ENCODE measurements around the gene INSYN1.

Gene INSYN1

GRCh38 chr15:73773428-73773827 lies 20.3 kb upstream of the INSYN1 start:
- no peak for DNase-seq

- DNase-seq, result no peak
Measured at GRCh38 chr15:73771385-73772045, 18.4 kb upstream of the INSYN1 start.

DNA sequence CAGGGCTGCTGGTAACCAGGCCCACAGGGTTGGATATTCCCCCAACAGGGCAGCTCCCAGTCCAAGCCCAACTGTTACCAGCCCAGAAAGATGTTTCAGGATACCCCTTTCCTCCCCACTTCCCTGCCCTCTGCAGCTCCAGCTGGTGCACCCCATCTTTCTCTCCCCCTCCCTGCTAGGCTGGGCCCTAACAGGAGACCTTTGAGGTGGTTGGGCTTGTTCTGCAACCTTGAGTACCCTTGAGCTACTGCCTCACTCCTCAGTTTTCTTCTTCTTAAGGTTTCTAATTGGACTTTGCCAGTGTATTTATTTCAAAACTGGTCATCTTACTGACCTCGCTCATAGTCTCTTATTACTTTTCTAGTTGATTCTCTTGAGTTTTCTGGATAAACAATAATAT lies 16.9 kb upstream of the INSYN1 start:
- no peak for DNase-seq

- no peak for DNase-seq
Measured at GRCh38 chr15:73767806-73768501, 14.8 kb upstream of the INSYN1 start.

GRCh38 chr15:73766598-73766997 lies 13.4 kb upstream of the INSYN1 start:
- DNase-seq, result no peak

GRCh38 chr15:73765778-73766177 lies 12.6 kb upstream of the INSYN1 start:
- DNase-seq, result no peak

DNA sequence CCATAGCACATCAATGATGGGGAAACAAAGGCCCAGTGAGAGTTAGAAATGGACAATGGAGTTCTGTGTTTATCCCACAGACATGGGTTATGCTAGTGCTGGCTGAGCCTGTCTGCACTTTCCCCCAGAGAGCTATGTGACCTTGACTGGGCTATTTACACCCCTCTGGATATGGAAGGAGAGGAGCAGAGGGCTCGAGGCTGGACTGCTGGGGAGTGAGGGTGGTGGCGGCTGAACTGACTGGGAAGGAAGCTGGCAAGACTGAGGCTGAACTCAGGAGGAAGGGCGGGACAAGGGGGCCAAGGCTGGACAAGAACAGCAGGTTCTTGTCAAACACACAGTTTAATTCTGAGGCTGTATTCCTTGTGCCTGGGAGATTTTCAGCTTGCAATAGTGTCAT lies 10.8 kb upstream of the INSYN1 start:
- no peak for DNase-seq

- DNase-seq, result no peak
Measured at GRCh38 chr15:73760330-73761329, 7.5 kb upstream of the INSYN1 start.

- DNase-seq, result no peak
Measured at GRCh38 chr15:73758461-73758860, 5.3 kb upstream of the INSYN1 start.

- no peak for DNase-seq
Measured at GRCh38 chr15:73757571-73757970, 4.4 kb upstream of the INSYN1 start.

DNA sequence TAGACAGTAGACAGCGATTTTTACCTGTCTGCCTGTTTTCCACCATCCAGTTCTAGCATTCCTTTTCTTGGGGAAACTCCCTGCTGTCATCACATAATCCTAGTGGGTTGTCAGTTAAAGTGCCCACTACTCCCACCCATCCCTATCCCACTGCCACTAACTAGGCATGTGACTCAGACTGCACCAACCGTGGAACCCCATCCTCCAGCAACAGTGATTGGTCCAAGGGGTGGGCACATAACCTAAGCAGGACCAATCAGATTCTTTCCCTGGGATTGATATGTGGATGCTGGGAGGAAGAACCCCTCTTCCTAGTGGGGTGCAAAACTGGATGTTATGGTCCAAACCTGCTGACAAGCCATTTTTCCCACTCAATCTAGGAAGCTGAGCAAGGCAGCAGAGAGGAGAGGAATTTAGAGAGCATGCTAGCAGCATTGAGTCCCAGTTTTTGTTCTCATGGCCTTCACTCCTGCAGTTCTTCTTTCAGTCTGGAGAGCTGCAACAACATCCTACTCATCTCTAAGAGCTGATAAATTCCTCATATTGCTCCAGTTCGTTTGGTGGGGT lies 3.9 kb upstream of the INSYN1 start:
- DNase-seq, result no peak

DNA sequence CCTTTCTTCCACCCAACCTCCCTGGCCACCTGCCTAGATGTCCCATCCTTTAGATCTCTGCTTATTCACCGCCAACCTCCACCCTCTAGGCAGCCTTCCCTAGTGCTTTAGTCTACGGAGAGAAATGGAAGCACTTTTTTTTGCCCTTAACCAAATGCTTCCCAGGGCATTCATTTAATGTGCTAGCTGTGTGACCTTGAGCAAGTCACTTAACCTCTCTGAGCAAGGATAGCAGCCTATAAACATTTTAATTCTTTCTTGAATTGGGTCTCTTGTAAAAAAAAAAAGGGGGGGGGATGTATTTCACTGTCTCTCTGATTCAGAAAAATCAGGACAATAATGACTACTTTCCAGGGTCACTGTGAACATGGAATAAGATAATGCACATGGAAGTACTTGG lies 3.2 kb upstream of the INSYN1 start:
- DNase-seq, result no peak

- DNase-seq, result no peak
Measured at GRCh38 chr15:73755946-73756345, 2.8 kb upstream of the INSYN1 start.

DNA sequence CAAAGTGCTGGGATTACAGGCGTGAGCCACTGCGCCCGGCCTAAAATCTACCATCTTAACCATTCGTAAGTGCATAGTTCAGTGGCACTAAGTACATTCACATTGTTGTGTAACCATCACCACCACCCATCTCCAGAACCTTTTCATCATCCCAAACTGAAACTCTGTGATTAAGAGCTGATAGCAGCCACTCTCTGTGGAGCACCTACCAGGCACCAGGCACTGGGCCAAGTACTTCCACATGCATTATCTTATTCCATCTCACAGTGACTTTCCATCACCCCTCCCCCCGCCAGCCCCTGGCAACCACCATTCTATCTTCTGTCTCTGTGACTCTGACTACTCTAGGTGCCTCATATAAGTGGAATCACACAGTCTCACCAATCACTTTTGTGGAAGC lies 2.3 kb upstream of the INSYN1 start:
- no peak for DNase-seq

DNA sequence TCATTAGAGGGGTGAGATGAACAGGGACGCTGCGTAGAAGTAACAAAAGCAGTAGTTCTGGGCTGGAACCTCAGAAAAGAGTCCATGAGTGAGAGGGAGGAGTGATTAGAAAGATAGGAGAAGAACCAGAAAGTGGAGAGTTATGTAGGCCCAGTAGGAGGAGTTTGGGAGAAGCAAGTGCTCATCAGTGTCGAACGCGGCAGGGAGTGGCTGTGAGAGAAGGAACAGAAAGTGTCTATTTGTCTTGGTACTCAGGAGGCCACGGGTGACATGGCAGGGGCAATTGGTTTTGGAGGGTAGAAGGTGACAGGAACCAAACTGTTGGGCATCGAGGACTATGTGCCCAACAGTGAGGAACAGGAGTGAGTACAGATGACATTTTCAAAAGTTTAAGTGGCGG lies 1.3 kb upstream of the INSYN1 start:
- DNase-seq, result no peak

DNA sequence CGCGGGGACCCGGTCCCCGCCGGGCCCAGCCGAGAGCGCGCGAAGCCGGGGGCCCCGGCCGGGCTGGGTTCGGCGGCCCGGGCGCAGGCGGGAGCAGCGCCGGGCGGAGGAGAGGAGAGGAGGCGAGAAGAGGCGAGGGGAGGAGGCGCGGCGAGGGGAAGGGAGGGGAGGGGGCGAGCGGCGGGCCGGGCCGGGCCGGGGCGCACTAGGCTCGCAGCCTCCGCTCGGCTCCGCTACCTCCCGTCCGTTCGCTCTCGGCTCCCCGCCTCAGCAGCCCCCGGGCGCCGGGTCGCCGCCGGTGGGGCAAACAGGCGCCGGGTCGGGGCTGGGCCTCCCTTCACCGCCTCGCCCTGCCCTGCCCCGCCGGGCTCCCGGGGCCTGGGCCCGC lies 351 bp downstream of the INSYN1 start:
- no peak for DNase-seq

DNA sequence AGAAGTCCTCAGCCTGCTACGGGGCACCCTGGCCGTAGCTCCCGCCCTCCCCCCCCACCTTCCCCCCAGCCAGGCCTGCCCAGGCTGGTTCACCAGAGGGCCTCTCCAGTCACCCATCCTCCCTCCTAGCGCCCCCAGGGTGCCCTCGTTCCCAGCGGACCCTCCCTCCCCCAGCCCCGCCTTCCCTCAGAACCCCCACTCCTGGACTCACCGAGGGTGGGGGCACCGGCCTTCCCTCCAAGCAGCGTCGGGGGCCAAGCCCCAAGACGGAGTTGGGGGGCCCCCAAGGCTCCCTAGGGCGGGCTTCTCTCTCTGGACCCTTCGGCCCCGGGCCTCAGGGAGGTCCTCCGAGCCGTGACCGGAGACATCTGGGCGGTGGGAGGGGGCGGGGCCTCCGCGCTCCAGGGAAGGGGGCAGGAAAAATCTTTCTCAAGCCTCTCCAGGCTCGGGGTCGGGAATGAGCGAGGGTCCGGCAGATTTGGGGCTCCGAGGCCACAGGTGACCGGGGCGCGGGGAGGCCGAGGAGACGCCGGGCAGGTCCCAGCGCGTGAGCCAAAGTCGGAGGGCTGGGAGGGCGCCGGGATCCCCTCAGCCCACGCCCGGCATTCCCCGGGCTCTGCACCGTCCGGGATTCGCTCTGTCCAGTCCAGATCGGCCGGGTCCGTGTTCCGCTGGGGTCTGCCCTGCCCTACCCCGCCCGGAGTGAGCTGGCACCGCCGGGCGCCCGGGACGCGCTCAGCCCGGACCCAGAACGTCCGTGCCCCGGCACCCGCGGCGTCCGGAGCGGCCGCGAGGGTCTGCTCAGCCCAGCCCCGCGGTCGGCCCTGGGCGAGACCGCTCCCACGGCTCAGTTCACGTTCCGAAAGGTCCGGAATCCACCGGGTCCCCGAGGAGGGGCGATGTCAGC lies 999 bp downstream of the INSYN1 start:
- no peak for DNase-seq

- no peak for DNase-seq
Measured at GRCh38 chr15:73751511-73751898, 1.6 kb downstream of the INSYN1 start.

GRCh38 chr15:73750951-73751350 lies 2.2 kb downstream of the INSYN1 start:
- DNase-seq, result no peak

DNA sequence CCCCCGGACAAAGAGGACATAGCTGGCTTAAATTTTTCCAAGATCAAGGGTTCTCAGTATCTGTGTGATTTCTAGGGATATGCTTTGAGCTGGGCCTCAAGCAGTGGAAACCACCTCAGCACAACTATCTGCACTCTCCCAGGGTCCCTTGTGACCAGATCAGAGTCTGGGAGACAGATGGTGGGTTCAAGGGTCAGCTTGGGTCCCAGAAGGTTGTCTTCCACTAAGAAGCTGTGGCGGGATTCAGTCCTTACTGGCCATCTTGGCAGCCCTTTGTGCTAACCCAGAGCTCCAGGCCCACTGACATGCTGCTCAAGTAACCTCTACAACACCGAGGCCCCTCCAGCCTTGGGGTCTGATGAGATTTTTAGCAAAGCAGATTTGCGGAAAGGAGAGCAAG lies 2.7 kb downstream of the INSYN1 start:
- no peak for DNase-seq

DNA sequence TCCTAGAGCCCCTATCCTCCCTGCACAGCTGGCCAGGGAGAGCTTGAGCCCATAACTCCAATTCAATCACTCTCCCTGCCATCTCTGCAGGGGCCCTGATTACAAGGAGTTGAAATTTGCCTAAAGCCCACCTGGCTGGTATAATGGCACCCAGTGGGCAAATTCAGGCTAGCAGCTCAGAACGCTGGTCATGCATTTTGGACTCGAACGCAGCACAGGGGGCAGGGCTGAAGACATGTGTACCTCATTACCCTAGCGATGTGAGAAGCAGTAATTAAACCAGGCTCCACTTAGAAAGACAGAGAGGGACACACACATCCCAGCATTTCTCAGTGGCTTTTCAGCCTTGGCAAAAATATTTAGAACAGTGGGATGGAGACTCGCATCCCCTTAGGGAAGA lies 3.2 kb downstream of the INSYN1 start:
- no peak for DNase-seq

- DNase-seq, result no peak
Measured at GRCh38 chr15:73749533-73749932, 3.6 kb downstream of the INSYN1 start.

Measured in activated CD4-positive, alpha-beta T cell treated with anti-CD3 and anti-CD28 coated beads, Interleukin-2, amount 50 U/mL, for 16 hours (primary cell).